H9 (cell line): ENCODE data around the gene KISS1. TPM values are rescaled to one million over a fixed set of nuclear protein-coding genes. Genes with fewer than 3 reads are reported as not detected.

ENCODE experiments used
- DNase-seq: peaks from one replicate; pipeline ENCODE4 v3.0.0-alpha.2; 2017
- H2AFZ ChIP-seq: one replicate; pipeline ENCODE4 v1.6.1; 2013; ENCODE audit warnings: mild to moderate bottlenecking, low read length, control low read depth, moderate library complexity
- H2AK5ac ChIP-seq: 2 replicates; pipeline ENCODE4 v1.6.1; 2013; ENCODE audit warnings: low read length, control low read depth, mixed read lengths; ENCODE audit not compliant: insufficient read length
- H2BK120ac ChIP-seq: one replicate; pipeline ENCODE4 v1.6.1; 2013; ENCODE audit warnings: low read depth, mild to moderate bottlenecking, low read length, control low read depth, inconsistent platforms; ENCODE audit not compliant: poor library complexity, severe bottlenecking
- H2BK12ac ChIP-seq: 2 replicates; pipeline ENCODE4 v1.6.1; 2013; ENCODE audit warnings: low read length, control low read depth, mixed read lengths, low read depth; ENCODE audit not compliant: insufficient read length
- H2BK15ac ChIP-seq: 2 replicates; pipeline ENCODE4 v1.6.1; 2013; ENCODE audit warnings: low read depth, low read length, control low read depth
- H2BK20ac ChIP-seq: one replicate; pipeline ENCODE4 v1.6.1; 2013; ENCODE audit warnings: low read depth, mild to moderate bottlenecking, low read length, control low read depth, inconsistent platforms; ENCODE audit not compliant: poor library complexity, severe bottlenecking
- H2BK5ac ChIP-seq: 2 replicates; pipeline ENCODE4 v1.6.1; 2013; ENCODE audit warnings: low read length, control low read depth, mixed read lengths; ENCODE audit not compliant: insufficient read length
- H3K14ac ChIP-seq: 2 replicates; pipeline ENCODE4 v1.6.1; 2013; ENCODE audit warnings: low read length, control low read depth; ENCODE audit not compliant: insufficient read depth
- H3K18ac ChIP-seq: 2 replicates; pipeline ENCODE4 v1.6.1; 2013; ENCODE audit warnings: low read depth, mild to moderate bottlenecking, mixed read lengths, low read length, control low read depth; ENCODE audit not compliant: insufficient read length
- H3K23ac ChIP-seq: 2 replicates; pipeline ENCODE4 v1.6.1; 2013; ENCODE audit warnings: low read length, control low read depth, mixed read lengths, low read depth; ENCODE audit not compliant: insufficient read length
- H3K23me2 ChIP-seq: 2 replicates; pipeline ENCODE4 v1.6.1; 2013; ENCODE audit warnings: low read depth, mild to moderate bottlenecking, mixed read lengths, low read length, control low read depth; ENCODE audit not compliant: insufficient read length, poor library complexity, severe bottlenecking
- H3K27ac ChIP-seq: 2 replicates; pipeline ENCODE4 v1.5.1; 2013; ENCODE audit warnings: low read length, control low read depth, mixed read lengths, low read depth; ENCODE audit not compliant: insufficient read length
- H3K27me3 ChIP-seq: 2 replicates; pipeline ENCODE4 v1.6.1; 2013; ENCODE audit warnings: low read length, control low read depth, inconsistent platforms; ENCODE audit not compliant: insufficient read depth
- H3K4ac ChIP-seq: 2 replicates; pipeline ENCODE4 v1.6.1; 2013; ENCODE audit warnings: low read depth, mild to moderate bottlenecking, control low read depth, inconsistent platforms, low read length, moderate library complexity
- H3K4me1 ChIP-seq: 2 replicates; pipeline ENCODE4 v1.6.1; 2013; ENCODE audit warnings: low read length, control low read depth, inconsistent platforms; ENCODE audit not compliant: insufficient read depth
- H3K4me2 ChIP-seq: 2 replicates; pipeline ENCODE4 v1.6.1; 2013; ENCODE audit warnings: low read length, control low read depth, mixed read lengths; ENCODE audit not compliant: insufficient read length, insufficient read depth
- H3K56ac ChIP-seq: 2 replicates; pipeline ENCODE4 v1.6.1; 2013; ENCODE audit warnings: low read depth, mild to moderate bottlenecking, mixed read lengths, low read length, control low read depth; ENCODE audit not compliant: insufficient read length
- H3K79me1 ChIP-seq: 2 replicates; pipeline ENCODE4 v1.6.1; 2013; ENCODE audit warnings: low read depth, mild to moderate bottlenecking, moderate library complexity, low read length, control low read depth, inconsistent platforms; ENCODE audit not compliant: insufficient read depth, poor library complexity, severe bottlenecking
- H3K79me2 ChIP-seq: 2 replicates; pipeline ENCODE4 v1.6.1; 2013; ENCODE audit warnings: low read length, control low read depth, inconsistent platforms; ENCODE audit not compliant: insufficient read depth
- H3K9ac ChIP-seq: 2 replicates; pipeline ENCODE4 v1.6.1; 2013; ENCODE audit warnings: low read length, control low read depth, mixed read lengths; ENCODE audit not compliant: insufficient read length; ENCODE audit errors: extremely low read depth
- H3K9me3 ChIP-seq: one replicate; pipeline ENCODE4 v1.6.1; 2013; ENCODE audit warnings: low read depth, low read length, inconsistent platforms; ENCODE audit not compliant: control insufficient read depth
- H3T11ph ChIP-seq: one replicate; pipeline ENCODE4 v1.6.1; 2013; ENCODE audit warnings: mild to moderate bottlenecking, low read length, control low read depth, inconsistent platforms
- H4K20me1 ChIP-seq: one replicate; pipeline ENCODE4 v1.6.1; 2013; ENCODE audit not compliant: control insufficient read depth, insufficient read length, insufficient read depth
- H4K5ac ChIP-seq: 2 replicates; pipeline ENCODE4 v1.6.1; 2013; ENCODE audit warnings: low read depth, mild to moderate bottlenecking, mixed read lengths, low read length, control low read depth; ENCODE audit not compliant: insufficient read length
- H4K8ac ChIP-seq: replicated peaks from 2 replicates; pipeline ENCODE4 v1.6.1; 2013; ENCODE audit warnings: low read length, control low read depth, mixed read lengths, low read depth; ENCODE audit not compliant: insufficient read length
- H4K91ac ChIP-seq: 2 replicates; pipeline ENCODE4 v1.6.1; 2013; ENCODE audit warnings: low read depth, mild to moderate bottlenecking, moderate library complexity, mixed read lengths, low read length, control low read depth; ENCODE audit not compliant: insufficient read length
- H3K27ac Mint-ChIP-seq, 3 experiments: 2 replicates in 2 of 3; 3 replicates in 1 of 3; pipeline ENCODE4 v1.8.0; 2020 to 2021; ENCODE audit warnings: mixed read lengths in 3 of 3, mild to moderate bottlenecking in 1 of 3, moderate library complexity in 1 of 3
- H3K27me3 Mint-ChIP-seq: 2 replicates; pipeline ENCODE4 v1.8.0; 2021; ENCODE audit warnings: low read depth, mild to moderate bottlenecking, moderate library complexity, mixed read lengths
- H3K36me3 Mint-ChIP-seq, 3 experiments: 2 replicates in 2 of 3; 3 replicates in 1 of 3; pipeline ENCODE4 v1.8.0; 2020 to 2021; ENCODE audit warnings: low read depth in 3 of 3, mixed read lengths in 3 of 3; ENCODE audit not compliant: insufficient read depth in 1 of 3
- H3K4me1 Mint-ChIP-seq, 2 experiments: 2 replicates each; pipeline ENCODE4 v1.8.0; 2020; ENCODE audit warnings: mixed read lengths in 2 of 2
- H3K4me3 Mint-ChIP-seq, 2 experiments: 2 replicates in 1 of 2; 3 replicates in 1 of 2; pipeline ENCODE4 v1.8.0; 2020 to 2021; ENCODE audit warnings: mild to moderate bottlenecking in 2 of 2, mixed read lengths in 2 of 2, moderate library complexity in 1 of 2
- H3K9me3 Mint-ChIP-seq, 2 experiments: 2 replicates in 1 of 2; 3 replicates in 1 of 2; pipeline ENCODE4 v1.8.0; 2020; ENCODE audit warnings: mild to moderate bottlenecking in 2 of 2, mixed read lengths in 2 of 2, moderate library complexity in 1 of 2
- WGBS: extraction: QIAGEN DNeasy Blood & Tissue Kit; methylation state at CpG from one replicate; pipeline ENCODE4 v1.1.7; 2013; ENCODE audit warnings: missing lambda C conversion rate, low lambda C conversion rate, mixed read lengths; ENCODE audit not compliant: insufficient read length; ENCODE audit errors: extremely low coverage; 5-methylcytosine and 5-hydroxymethylcytosine counted together
- total RNA-seq: library from RNA; stranded (reverse); gene quantifications from 2 replicates; pipeline ENCODE4 v1.2.1, GENCODE V29; 2021
- TF ChIP-seq, protein P1 (sequence below): fragments of 200-600 bp; sonication (generic); conservative IDR thresholded peaks from 3 replicates; pipeline ENCODE4 v1.8.0; 2021; ENCODE audit warnings: antibody characterized with exemption, mild to moderate bottlenecking

The KISS1 gene
- total RNA-seq, 1 experiment from 2014 or later, result 0.68 TPM

DNA sequence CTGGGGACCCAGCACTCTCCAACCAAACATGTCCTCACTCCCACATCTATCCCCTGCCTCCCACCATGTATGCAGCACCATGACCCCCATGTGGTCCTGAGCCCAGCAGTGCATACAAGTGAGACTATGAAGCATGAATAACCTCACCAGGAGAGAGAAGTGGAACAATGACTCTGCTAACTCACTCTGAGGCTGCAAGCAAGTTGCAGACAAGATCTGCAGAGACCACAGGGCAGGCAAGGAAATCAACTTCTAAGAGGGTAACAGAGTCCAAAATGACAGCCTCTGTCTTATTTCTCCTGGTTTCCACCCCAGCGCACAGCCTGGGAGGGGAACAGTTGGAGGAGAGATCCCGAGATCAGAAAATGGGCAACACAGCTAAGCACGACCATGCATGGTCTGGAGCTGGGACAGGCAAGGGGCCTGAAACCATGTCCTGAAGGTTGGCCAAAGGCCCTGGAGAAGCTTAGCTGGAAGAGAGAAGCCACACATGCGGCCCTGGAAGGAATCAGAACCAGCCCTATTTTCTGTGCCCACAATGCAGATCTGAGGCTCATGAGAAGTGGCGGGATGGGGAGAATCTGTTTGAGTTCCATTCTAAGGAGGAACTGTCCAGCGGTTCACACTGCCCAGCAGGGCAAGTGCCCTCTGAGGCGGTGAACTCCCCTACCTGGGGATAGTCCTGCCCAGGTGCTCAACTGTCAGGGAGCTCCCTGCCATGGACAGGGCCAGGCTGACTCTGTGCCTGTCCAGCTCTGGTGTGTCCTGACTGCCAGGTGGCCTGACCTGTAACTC is 17.6 kb downstream of the KISS1 start:
- no peaks in the 10 kb centered on the region for H4K20me1 ChIP-seq
- TF ChIP-seq, protein P1, sequence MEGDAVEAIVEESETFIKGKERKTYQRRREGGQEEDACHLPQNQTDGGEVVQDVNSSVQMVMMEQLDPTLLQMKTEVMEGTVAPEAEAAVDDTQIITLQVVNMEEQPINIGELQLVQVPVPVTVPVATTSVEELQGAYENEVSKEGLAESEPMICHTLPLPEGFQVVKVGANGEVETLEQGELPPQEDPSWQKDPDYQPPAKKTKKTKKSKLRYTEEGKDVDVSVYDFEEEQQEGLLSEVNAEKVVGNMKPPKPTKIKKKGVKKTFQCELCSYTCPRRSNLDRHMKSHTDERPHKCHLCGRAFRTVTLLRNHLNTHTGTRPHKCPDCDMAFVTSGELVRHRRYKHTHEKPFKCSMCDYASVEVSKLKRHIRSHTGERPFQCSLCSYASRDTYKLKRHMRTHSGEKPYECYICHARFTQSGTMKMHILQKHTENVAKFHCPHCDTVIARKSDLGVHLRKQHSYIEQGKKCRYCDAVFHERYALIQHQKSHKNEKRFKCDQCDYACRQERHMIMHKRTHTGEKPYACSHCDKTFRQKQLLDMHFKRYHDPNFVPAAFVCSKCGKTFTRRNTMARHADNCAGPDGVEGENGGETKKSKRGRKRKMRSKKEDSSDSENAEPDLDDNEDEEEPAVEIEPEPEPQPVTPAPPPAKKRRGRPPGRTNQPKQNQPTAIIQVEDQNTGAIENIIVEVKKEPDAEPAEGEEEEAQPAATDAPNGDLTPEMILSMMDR, result no peak
- H4K5ac ChIP-seq, result no peak overlapping the region
- H3K36me3 Mint-ChIP-seq, result peaks cover 0 to 4% (median 0%) of the 10 kb centered on the region in 3 experiments; a peak in 2 of 7 replicates
- H3K9me3 Mint-ChIP-seq, result peaks cover 4 to 19% of the 10 kb centered on the region in 2 experiments; a peak in 3 of 5 replicates
- no peak overlapping the region for H3K27ac ChIP-seq
- H3K4me3 Mint-ChIP-seq, result no peak overlapping the region
- H3K4ac ChIP-seq, result no peak overlapping the region
- DNase-seq, result no peak
- H2BK20ac ChIP-seq, result no peak overlapping the region
- H3K79me2 ChIP-seq, result no peaks in the 10 kb centered on the region
- H4K91ac ChIP-seq, result no peak overlapping the region
- no CpG with 5 or more reads among the region's 7 CpGs for WGBS
- H3K56ac ChIP-seq, result no peak overlapping the region
- H3K4me1 ChIP-seq, result no peaks in the 10 kb centered on the region
- H3K4me1 Mint-ChIP-seq, result no peaks in the 10 kb centered on the region
- no peak overlapping the region for H3T11ph ChIP-seq
- no peak overlapping the region for H2BK15ac ChIP-seq
- no peak overlapping the region for H2BK5ac ChIP-seq
- H3K18ac ChIP-seq, result no peak overlapping the region
- no peak overlapping the region for H3K9ac ChIP-seq
- H2AK5ac ChIP-seq, result no peak overlapping the region
- no peak overlapping the region for H2BK12ac ChIP-seq
- no peaks in the 10 kb centered on the region for H3K23me2 ChIP-seq
- peak overlapping the region in 1 of 3 experiments; percentile 20; a peak in 1 of 7 replicates for H3K27ac Mint-ChIP-seq
- H3K4me2 ChIP-seq, result no peak overlapping the region
- no peak overlapping the region for H4K8ac ChIP-seq
- H2AFZ ChIP-seq, result no peak overlapping the region
- peaks cover 36% of the 10 kb centered on the region for H3K27me3 Mint-ChIP-seq
- H3K14ac ChIP-seq, result no peak overlapping the region; the same call in 1 of the 2 replicates
- H3K9me3 ChIP-seq, result no peaks in the 10 kb centered on the region
- H3K23ac ChIP-seq, result no peak overlapping the region
- H3K79me1 ChIP-seq, result no peaks in the 10 kb centered on the region
- no peaks in the 10 kb centered on the region for H3K27me3 ChIP-seq
- no peak overlapping the region for H2BK120ac ChIP-seq
